ENCODE data around the gene PMIS2.

DNA sequence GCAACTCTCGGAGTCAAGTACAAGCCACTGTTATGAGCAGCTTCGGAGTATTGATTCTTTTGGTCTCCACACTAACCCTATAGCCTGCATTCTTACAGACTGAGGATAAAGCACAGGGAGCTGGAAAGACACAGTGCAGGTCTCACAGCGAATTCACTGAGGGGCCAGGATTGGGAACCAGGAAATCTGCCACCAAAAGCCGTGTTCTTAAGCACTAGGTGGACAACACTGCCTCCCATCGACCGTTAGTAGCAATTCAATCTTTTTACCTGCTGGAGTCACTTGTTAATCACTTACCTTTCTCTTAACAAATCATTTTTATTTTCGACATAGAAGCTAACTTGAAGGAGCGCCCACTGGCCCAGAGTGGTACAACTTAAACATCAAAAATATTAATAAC lies 6.3 kb downstream of the PMIS2 start:
- no peak for TF ChIP-seq POLR2A (IDR thresholded peaks at IDR 0.05)
- TF ChIP-seq, protein P1, sequence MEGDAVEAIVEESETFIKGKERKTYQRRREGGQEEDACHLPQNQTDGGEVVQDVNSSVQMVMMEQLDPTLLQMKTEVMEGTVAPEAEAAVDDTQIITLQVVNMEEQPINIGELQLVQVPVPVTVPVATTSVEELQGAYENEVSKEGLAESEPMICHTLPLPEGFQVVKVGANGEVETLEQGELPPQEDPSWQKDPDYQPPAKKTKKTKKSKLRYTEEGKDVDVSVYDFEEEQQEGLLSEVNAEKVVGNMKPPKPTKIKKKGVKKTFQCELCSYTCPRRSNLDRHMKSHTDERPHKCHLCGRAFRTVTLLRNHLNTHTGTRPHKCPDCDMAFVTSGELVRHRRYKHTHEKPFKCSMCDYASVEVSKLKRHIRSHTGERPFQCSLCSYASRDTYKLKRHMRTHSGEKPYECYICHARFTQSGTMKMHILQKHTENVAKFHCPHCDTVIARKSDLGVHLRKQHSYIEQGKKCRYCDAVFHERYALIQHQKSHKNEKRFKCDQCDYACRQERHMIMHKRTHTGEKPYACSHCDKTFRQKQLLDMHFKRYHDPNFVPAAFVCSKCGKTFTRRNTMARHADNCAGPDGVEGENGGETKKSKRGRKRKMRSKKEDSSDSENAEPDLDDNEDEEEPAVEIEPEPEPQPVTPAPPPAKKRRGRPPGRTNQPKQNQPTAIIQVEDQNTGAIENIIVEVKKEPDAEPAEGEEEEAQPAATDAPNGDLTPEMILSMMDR (IDR thresholded peaks at IDR 0.05) = no peak
- no peak for TF ChIP-seq EP300 (IDR thresholded peaks at IDR 0.05)

Measured in suprapubic skin (tissue), 3 donors.